DOHH2 (cell line): Measurements from ENCODE around the gene RPL18.

ENCODE experiments used
- H3F3A ChIP-seq: fragments of 200-600 bp; sonication (generic), shearing (Covaris generic); 2 replicates; pipeline ENCODE4 v1.6.0; 2016; ENCODE audit warnings: antibody characterized with exemption, mild to moderate bottlenecking; ENCODE audit not compliant: control insufficient read depth, insufficient read depth
- H3K27ac ChIP-seq: fragments of 200-600 bp; sonication (generic); 2 replicates; pipeline ENCODE4 v1.5.1; 2014; ENCODE audit warnings: low read depth, mild to moderate bottlenecking, low read length, moderate library complexity
- H3K27me3 ChIP-seq: fragments of 200-600 bp; sonication (generic); 2 replicates; pipeline ENCODE4 v1.6.1; 2014; ENCODE audit warnings: mild to moderate bottlenecking, low read length, mixed read lengths; ENCODE audit not compliant: control insufficient read depth
- H3K36me3 ChIP-seq: fragments of 200-600 bp; sonication (generic); 2 replicates; pipeline ENCODE4 v1.6.1; 2014; ENCODE audit warnings: mild to moderate bottlenecking, low read length, moderate library complexity, mixed read lengths; ENCODE audit not compliant: control insufficient read depth
- H3K4me1 ChIP-seq: fragments of 200-600 bp; sonication (generic); 2 replicates; pipeline ENCODE4 v1.6.1; 2014; ENCODE audit warnings: mild to moderate bottlenecking, low read length, mixed read lengths; ENCODE audit not compliant: control insufficient read depth
- H3K4me2 ChIP-seq: fragments of 200-600 bp; sonication (generic); 2 replicates; pipeline ENCODE4 v1.6.0; 2014; ENCODE audit warnings: mild to moderate bottlenecking, low read length, moderate library complexity
- H3K4me3 ChIP-seq: fragments of 200-600 bp; sonication (generic); 2 replicates; pipeline ENCODE4 v1.5.1; 2014; ENCODE audit warnings: mild to moderate bottlenecking, low read length, mixed read lengths
- H3K79me2 ChIP-seq: fragments of 200-600 bp; sonication (generic); 2 replicates; pipeline ENCODE4 v1.6.1; 2014; ENCODE audit warnings: mild to moderate bottlenecking, low read length, mixed read lengths; ENCODE audit not compliant: control insufficient read depth
- H3K9me2 ChIP-seq: fragments of 200-600 bp; sonication (generic); replicated peaks from 2 replicates; pipeline ENCODE4 v1.6.1; 2014; ENCODE audit warnings: mild to moderate bottlenecking, low read length, mixed read lengths; ENCODE audit not compliant: control insufficient read depth
- H3K9me3 ChIP-seq: fragments of 200-600 bp; sonication (generic); 2 replicates; pipeline ENCODE4 v1.6.1; 2014; ENCODE audit warnings: antibody characterized with exemption, low read length, mixed read lengths; ENCODE audit not compliant: control insufficient read depth, insufficient read depth
- H4K20me1 ChIP-seq: fragments of 200-600 bp; sonication (generic); 2 replicates; pipeline ENCODE4 v1.6.0; 2014; ENCODE audit warnings: low read depth, mild to moderate bottlenecking, antibody characterized with exemption, low read length, moderate library complexity; ENCODE audit not compliant: control insufficient read depth, insufficient read depth
- EZH2phosphoT487 ChIP-seq: fragments of 200-600 bp; sonication (generic); IDR thresholded peaks from 2 replicates; pipeline ENCODE4 v1.6.1; 2017; ENCODE audit warnings: borderline replicate concordance, mild to moderate bottlenecking, antibody characterized with exemption, low read length, moderate library complexity, mixed read lengths
- TF ChIP-seq, protein P1 (sequence below): fragments of 200-600 bp; sonication (generic); IDR thresholded peaks from one replicate; pipeline ENCODE4 v1.5.1; 2014; ENCODE audit warnings: antibody characterized with exemption, mild to moderate bottlenecking, low read depth, low read length; ENCODE audit not compliant: poor library complexity, severe bottlenecking

RPL18 gene

DNA sequence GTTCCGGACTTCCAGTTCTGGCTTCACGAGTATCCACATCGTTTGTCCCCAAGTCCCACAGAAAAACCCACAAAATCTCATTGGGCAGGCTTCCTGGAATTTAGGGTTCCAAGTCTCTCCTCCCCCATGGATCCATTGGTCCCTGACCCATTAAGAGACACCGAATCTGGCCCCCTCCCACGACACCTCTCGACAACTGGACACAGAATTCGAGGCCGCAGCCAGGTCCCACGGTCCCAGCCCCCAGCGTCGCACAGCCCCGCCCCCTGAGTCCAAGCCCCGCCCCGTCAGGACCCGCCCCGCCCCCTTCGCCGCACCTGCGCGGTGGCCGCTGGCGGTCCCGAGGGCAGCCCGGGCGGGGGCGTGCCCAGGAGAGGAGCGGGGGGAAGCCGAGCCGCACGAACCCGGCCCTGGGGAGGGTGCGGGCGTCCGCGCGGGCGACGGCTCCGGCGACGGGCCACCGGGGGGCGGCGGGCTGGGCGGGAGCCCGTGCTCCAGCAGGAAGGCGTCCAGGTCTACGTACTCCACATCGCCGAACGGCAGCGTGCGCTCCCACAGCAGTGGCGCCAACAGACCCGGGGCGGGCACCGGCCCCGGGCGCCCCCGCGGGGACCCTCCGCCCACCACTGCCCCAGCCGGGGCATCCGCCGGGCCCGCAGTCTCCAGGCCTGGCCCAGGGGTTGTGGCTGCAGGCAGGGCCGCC, 16.4 kb upstream of the RPL18 start:
- Histone ChIP-seq H3K9me2 (no peaks in the 10 kb centered on the region), H3K4me2 (peak overlapping the region; percentile 93), H3K9me3 (no peaks in the 10 kb centered on the region), H4K20me1 (no peaks in the 10 kb centered on the region), H3K27ac (peak overlapping the region; percentile 96), H3K79me2 (peaks cover 27% of the 10 kb centered on the region), H3F3A (peaks cover 19% of the 10 kb centered on the region), H3K4me3 (peak overlapping the region; percentile 87), H3K4me1 (peaks cover 59% of the 10 kb centered on the region), H3K36me3 (peaks cover 26% of the 10 kb centered on the region), H3K27me3 (no peaks in the 10 kb centered on the region)
- TF ChIP-seq, protein P1, sequence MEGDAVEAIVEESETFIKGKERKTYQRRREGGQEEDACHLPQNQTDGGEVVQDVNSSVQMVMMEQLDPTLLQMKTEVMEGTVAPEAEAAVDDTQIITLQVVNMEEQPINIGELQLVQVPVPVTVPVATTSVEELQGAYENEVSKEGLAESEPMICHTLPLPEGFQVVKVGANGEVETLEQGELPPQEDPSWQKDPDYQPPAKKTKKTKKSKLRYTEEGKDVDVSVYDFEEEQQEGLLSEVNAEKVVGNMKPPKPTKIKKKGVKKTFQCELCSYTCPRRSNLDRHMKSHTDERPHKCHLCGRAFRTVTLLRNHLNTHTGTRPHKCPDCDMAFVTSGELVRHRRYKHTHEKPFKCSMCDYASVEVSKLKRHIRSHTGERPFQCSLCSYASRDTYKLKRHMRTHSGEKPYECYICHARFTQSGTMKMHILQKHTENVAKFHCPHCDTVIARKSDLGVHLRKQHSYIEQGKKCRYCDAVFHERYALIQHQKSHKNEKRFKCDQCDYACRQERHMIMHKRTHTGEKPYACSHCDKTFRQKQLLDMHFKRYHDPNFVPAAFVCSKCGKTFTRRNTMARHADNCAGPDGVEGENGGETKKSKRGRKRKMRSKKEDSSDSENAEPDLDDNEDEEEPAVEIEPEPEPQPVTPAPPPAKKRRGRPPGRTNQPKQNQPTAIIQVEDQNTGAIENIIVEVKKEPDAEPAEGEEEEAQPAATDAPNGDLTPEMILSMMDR: no peak
- no peak for TF ChIP-seq EZH2phosphoT487

DNA sequence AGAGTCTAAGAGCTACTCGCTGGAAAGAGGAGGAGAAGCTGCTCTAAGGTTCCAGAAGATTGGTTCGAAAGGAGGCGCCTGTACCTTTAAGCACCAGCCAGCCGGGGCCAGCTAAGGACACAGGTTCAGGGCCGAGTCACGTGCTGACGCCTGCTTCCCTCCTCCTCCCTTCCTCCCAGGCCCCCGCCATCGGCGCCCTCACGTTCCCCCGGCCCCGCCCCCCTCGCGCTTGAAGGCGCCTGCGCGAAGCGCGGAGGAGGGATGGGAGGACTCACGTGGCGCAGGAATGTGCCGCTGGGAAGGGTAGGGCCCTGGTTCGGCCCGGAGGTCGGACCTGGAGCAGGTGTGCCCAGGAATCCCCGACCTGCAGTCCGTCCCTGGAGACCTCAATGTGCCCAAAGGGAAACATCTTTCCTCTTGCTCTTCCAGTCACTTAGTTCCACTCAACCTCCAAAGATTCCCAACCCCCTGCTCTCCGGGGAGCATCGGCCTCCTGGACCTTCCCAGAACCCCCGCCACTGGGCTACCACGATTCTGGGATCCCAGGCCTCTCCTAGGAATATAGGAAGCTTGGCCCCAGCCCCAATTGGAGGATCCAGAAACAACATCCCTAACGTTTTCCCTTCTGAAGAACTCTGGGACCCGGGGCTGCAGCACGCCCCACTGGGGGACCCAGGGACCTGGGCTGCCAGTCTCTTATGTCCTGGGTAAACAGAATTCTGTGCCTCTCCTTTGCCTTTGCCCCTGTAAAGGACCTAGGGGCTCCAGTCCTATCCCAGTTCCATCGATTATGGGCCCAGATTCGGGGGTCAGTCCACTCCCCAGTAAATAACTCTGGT, 15.7 kb upstream of the RPL18 start:
- Histone ChIP-seq H3K27me3 (no peaks in the 10 kb centered on the region), H3K4me3 (peak overlapping the region; percentile 87), H3F3A (peaks cover 19% of the 10 kb centered on the region), H3K9me2 (no peaks in the 10 kb centered on the region), H3K4me1 (peaks cover 59% of the 10 kb centered on the region), H4K20me1 (no peaks in the 10 kb centered on the region), H3K27ac (peak overlapping the region; percentile 79), H3K9me3 (no peaks in the 10 kb centered on the region), H3K4me2 (peak overlapping the region; percentile 93), H3K79me2 (peaks cover 27% of the 10 kb centered on the region), H3K36me3 (peaks cover 33% of the 10 kb centered on the region)
- TF ChIP-seq, protein P1: no peak
- no peak for TF ChIP-seq EZH2phosphoT487

DNA sequence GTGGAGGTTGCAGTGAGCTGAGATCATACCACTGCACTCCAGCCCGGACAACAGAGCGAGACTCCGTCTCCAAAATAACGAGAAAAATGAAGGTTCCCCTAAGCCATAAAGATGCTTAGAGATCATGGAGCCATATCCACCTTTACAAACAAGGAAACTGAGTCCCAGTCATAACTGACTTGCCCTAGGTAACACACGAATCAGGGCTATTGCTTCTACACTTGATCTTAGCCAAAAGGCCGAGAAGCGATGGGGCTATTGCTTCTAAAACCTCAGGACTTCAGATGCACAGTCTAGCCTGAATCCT, 15.0 kb upstream of the RPL18 start:
- Histone ChIP-seq H3K27ac (peak overlapping the region; percentile 64), H3K27me3 (no peaks in the 10 kb centered on the region), H3K79me2 (peaks cover 27% of the 10 kb centered on the region), H3K4me3 (peak overlapping the region; percentile 87), H3F3A (peaks cover 19% of the 10 kb centered on the region), H3K9me3 (no peaks in the 10 kb centered on the region), H3K36me3 (peaks cover 37% of the 10 kb centered on the region), H4K20me1 (no peaks in the 10 kb centered on the region), H3K4me1 (peaks cover 54% of the 10 kb centered on the region), H3K9me2 (no peaks in the 10 kb centered on the region), H3K4me2 (peak overlapping the region; percentile 93)
- no peak for TF ChIP-seq EZH2phosphoT487
- TF ChIP-seq, protein P1: no peak
